Panc1 (cell line): ENCODE data around the gene NCAPD3.
"Not testable (repeated sequence)": the region's sequence is repeated elsewhere in the genome, so short reads cannot be mapped to it uniquely, and the experiment has no call there.

Source experiments
- CTCF ChIP-seq: fragments of 450-650 bp; IDR thresholded peaks from 2 replicates; pipeline ENCODE4 v1.5.1; 2017; ENCODE audit warnings: mild to moderate bottlenecking
- POLR2AphosphoS5 ChIP-seq: IDR thresholded peaks from 2 replicates; pipeline ENCODE4 v1.6.1; 2012; ENCODE audit warnings: mild to moderate bottlenecking, low read depth, low read length, moderate library complexity
- REST ChIP-seq, 2 experiments: IDR thresholded peaks; 2 replicates each; pipeline ENCODE4 v1.6.1; 2011 to 2012; ENCODE audit warnings: low read depth in 2 of 2, control low read depth in 1 of 2, low read length in 1 of 2, mild to moderate bottlenecking in 1 of 2, moderate library complexity in 1 of 2; ENCODE audit not compliant: insufficient read depth in 1 of 2

- not testable (repeated sequence) for TF ChIP-seq POLR2AphosphoS5; REST (IDR thresholded peaks at IDR 0.05; ENCODE audit: insufficient read depth in 1 of 2, low read depth in 2 of 2, low read length in 1 of 2); CTCF
Observed at GRCh38 chr11:134188092-134188491, 35.7 kb downstream of the NCAPD3 start.
